Activated CD8-positive, alpha-beta memory T cell treated with anti-CD3 and anti-CD28 coated beads, Interleukin-2, amount 50 U/mL, for 24 hours (primary cell): ENCODE data around the gene GNB1L.

Experiments used
- DNase-seq: peaks from one replicate; pipeline ENCODE4 v3.0.0-alpha.2; 2020; ENCODE audit errors: extremely low read depth

GNB1L gene

DNA sequence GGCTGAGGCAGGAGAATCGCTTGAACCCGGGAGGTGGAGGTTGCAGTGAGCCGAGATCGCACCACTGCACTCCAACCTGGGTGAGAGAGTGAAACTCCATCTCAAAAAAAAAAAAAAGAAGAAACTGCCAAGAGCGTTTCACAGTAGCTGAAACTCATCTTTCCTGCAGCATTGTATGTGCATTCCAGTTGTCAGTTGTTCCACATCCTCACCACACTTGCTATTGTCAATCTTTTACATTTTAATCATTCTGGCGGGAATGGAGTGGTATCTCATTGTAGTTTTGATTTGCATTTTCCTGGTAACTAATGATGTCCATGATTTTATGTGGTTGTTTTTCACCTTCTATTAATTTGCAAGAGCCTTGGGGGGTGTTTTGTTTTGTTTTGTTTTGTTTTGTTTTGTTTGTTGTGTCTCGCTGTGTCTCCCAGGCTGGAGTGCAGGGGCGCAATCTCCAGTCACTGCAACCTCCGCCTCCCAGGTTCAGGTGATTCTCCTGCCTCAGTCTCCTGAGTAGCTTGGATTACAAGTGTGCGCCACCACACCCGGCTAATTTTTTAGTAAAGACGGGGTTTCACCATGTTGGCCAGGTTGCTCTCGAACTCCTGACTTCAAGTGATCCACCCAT, 8.1 kb upstream of the GNB1L start:
- DNase-seq = no peak

DNA sequence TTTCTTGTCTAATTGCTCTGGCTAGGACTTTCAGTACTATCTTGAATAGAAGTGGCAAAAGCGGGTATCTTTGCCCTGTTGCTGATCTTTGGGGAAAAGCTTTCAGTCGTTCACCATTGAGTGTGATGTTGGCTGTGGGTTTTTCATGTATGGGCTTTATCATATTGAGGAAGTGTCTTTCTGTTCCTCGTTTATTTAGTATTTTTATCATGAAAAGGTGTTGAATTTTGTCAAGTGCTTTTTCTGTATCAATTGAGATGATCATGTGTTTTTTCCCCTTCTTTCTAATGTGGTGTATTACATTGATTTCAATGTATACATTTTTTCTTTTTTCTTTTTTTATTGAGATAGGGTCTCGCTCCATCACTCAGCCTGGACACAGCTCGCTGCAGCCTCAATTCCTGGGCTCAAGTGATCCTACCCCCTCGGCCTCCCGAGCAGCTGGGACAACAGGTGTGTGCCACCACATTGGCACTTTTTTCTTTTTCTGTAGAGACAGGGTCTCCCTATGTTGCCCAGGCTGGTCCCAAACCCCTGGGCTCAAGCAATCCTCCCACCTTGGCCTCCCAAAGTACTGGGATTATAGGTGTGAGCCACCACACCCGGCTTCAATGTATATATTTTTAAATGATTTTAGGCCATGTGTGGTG, 5.3 kb upstream of the GNB1L start:
- DNase-seq = no peak

DNA sequence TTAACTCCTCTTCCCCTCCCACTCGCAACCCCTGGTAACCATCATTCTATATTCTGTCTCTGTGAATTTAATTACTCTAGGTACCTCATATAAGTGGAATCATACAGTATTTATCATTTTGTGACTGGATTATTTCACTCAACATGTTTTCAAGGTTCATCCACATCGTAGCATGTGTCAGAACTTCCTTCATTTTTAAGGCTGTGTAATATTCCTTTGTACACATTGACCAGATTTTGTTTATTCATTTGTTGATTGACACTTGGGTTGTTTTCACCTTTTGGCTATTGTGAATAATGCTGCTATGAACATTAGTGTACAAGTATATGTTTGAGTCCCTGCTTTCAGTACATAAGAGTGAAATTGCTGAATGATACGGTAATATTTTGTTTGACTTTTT, 2.7 kb upstream of the GNB1L start:
- DNase-seq = no peak

DNA sequence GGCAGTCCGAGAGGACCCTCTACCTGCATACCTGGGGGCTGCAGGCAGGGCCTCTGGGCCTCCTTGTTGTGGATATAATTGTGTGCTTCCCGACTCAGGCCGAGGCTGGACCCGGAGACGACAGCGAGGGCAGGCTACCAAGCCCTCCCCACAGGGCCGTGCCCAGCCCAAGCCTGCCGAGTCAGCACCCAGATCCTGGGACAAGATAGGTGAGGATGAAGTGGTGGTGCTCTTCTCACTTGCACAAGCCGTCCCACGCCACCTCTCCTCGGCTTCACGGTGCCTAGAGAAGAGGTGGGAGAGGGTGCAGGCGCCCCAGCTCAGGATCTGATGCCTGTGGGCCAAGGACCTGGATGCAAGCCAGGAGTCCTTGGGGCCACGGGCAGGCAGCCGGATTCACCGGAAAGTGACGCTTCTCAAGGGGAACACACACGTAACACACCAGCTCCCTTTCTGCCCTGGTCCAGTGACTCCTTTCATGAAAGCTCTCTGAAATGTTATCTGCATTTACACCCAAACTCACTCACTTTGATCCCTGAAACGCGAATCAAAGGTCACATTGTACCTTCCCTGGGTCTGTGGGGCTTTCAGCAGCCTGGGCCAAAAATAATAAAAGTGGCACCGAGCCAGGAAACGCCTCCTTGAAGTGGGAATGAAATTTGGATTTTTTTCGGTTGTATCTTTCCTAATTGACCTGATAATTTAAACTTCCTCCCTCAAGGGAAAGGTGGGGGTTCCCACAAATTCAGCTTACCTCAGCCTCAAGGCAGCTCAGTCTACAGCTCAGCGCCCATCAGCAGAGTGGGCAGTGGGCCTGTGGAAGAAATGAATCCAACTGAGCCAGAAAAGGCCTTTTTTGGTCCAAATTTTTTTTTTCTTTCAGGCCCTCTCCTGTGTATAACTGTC, 1.1 kb upstream of the GNB1L start:
- DNase-seq = peak; percentile 29

DNA sequence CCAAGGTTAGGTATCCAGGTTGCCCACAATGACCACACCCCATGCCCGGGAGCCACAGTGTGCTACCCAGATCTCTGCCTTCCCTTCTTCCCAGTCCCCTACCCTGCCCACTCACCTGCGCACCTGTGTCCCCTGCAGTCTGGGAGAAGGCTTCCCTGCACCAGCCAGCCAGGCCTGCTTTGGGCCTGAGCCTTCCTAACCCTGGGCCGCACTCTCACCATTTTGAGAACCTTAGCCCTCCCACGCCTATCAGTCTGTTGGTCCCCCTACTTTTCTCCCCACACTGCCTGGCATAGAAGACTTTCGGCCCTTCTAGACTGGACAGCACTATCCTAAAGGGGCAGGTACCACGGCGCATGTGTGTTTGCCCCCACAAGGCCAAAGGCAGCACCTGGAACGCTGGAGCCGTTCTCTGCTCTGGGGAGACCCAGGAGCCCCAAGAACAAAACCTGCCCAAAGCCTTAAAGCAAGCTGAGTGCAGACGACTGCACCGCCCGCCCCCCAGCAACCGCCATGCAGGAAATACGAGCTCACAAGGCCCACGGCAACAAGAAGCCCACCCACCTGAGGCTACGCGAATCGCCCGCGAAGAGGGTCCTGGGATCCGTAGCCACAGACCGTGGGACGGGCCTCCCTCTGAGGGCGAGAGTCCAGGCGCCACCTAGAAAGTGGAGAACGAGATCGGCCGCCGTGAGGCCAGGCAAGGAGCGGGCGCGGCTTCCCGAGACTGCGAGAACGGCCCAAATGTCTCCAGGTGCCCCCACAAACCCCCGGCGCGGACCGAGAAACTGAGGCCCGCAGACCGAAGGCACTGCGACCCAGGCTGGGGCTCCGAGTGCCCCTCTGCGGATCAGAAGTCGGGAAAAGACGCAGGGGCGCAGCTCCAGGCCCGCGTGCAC, 546 bp downstream of the GNB1L start:
- DNase-seq = no peak

DNA sequence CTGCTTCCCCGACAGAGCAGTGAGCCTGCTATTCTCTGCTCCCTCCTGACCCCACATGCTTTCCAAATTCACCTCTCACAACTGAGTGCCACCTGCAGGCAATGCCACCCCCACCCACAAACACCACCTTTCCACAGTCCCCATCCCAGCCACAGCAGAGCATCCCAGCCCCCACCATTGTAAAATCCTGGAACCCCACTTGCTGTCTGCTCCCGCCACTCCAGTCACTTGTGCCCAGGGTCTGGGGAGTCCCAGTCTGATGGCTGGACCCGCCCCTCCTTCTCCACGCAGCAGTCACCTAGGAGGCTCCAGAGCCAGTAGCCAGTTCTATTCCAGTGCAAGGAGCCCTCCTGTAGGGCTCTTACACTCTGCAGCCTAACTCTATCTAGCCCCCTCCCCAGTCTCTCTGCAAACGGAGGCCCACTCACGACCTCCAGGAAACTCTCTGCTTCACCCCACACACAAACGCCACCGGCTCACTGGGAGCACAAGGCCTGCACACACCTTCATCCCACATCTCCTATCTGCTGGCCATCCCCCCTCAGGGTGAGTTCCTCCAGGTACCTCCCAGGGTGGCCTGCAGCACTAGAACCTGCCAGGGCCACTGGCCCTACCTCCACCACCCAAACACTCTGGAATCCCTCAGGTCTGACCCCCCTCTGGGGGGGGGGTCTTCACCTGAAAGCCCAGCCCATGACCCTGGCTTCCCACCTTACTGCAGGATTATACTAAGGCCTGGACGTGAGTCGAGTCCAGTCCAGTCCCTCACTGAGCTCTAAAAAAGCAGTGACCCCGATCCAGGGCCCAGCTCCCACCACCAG, 1.4 kb downstream of the GNB1L start:
- DNase-seq = no peak

DNA sequence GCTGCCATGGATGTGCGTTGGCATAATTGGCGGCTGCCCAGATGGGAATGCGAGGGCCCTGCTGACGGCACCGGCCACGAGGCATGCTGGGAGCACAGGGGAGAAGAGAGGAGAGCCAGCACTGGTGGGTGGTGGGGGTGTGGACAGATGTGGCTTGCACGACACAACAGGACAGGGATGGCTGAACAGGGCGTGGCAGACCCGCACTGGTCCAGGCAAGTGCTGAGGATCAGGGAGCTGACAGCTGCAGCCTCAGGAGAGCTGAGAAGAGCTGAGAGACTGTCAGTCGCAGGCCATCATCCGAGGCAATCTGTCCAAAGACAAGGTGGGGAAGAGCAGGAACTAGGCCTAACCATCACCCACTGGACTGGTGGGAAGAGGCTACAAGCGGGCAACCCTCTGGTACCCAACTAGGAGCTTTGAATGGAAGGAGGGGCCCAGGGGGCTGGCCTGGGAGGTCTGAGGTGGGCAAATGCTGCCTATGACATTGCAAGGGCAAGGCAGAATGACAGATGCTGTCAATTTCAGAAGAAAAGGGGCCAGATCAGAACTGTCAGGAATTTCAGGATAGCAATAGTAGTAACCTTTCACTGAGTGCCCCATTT, 2.4 kb downstream of the GNB1L start:
- DNase-seq = no peak

DNA sequence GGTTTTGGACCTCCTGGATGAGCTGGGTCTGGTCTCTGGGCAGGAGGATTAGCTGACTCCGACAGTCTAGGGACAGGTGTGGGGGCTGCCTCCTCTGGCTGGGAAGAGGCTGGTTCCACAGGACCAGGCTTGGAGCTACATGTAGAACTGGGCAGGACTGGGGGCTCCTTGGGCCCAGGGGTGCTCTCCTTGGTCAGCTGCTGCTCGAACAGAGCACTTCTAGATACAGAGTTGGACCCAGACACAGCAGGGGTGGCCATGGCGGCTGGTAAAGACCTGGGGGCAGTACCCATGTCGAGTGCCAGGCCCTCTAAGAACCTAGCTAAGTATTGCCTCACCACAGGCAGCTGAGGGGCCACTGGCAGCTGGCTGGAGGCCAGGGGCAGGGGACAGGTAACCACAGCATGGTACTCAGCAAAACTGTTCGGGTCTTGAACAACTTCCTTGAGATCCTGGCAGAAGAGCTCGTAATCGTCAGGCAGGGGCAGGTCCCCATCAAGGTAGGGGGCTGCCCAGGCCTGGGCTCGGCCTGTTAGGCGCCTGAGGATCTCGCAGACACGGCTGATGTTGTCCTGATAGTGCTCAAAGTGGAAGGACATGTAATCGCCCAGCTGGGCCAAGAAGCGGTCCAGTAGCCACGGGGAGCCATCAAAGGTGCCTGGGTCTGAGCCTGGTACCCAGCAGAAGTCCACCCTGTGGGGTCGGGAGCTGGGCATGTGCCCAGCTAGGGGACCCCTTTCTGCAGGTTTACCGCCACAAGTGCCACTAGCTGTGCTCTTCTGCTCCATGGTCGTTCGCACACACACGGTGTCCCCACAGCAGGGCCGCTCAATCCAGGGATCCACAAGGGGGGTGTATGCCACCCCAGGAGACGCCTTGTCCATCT, 3.1 kb downstream of the GNB1L start:
- DNase-seq = no peak

DNA sequence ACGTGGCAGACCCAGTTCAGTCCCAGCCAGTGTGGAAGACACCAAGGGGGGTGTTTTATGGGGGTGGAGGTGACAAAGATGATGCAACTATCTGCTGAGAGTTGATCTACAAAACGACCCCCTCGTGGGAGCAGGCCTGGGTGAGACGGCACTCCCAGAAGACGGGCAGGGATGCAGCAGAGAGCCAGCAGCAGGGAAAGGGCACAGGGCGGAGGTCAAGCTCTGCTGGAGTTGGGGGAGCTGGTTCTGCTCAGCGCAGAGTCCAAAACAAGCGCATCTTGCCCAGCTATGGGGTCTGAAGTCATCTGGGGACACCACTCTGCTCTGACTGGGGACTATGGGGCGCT, 3.9 kb downstream of the GNB1L start:
- no peak for DNase-seq

DNA sequence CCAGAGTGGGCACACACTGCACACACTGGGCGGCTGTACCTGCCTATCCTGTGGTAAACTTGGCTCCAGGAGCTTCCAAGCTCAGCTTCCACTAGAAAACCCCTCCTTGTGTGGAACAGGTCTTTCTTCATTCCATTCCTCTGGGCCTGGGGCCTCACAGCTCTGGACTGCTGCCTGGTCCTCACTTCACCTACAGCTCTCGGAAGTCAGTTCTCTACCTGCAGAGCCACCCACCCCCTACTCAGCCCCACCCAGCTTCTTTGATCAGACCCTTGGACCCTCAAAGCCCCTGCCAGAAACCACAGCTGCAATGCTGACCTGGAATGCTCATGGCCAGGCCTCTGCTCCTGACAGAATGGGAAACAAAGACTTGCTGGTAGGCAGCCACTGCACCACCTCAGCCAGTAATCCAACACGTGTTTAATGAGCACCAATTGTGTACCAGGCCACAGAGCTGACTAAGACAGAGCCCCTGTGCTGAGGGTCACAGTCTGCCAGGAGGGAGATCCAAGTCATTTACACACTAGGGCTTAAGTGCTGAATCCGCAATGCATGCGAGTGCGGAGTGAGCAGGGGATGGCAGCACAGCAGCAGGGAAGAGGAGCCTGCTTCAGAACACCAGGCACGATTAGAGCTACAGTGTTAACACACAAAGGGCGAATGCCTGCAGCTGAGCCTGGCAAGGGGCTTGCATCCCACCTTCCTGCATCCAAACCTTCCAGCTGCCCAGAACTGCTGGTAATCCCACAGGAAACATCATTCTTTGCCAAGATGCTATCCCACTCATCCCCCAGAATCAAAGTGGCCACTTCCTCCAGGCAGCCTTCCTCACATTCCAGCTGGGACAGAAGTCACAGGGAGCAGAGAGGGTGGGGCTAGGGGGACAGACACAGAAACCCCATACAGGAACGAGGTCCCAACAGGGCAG, 4.6 kb downstream of the GNB1L start:
- DNase-seq = no peak

DNA sequence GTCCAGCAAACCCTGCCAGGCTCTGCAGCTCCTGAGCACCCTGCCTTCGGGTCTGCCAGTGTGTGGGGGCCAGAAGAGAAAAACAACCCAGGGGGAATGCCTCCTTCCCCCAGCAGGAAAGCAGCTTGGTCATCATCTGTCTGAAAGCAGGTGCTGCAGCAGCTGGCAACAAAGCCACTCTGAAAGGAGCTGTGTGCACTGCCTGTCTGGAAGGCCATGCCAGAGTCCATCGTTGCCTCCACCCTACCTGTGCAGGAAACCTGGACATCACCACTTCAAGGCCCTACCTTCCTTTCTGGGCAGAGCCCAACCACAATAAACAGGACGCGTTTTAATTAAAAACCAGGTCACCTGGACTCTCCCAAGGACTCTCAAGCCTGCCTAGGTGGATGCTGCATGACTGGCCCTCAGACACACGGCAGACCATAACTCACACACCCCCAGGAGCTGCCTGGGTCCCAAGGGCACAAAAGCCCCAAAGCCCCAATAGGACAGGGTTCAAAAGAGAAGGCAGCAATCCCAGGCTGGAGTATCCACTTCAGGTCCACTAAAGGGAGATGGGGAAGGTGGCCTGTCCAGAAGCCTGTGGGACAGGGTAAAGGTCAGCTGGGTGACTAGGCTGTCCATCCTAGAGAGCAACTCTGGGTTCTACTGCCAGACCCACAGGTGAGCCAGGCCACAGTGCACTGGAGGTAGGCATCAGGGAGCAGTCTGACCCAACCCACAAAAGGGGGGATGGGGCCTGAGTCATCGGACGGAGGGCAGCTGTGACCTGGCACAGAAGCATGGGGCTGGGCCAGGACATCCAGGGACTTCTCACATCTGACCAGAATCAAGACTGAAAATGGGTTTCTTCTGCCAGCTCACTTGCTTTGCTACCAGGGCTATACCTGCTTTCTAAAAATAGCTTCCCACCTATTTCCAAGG, 6.1 kb downstream of the GNB1L start:
- no peak for DNase-seq

DNA sequence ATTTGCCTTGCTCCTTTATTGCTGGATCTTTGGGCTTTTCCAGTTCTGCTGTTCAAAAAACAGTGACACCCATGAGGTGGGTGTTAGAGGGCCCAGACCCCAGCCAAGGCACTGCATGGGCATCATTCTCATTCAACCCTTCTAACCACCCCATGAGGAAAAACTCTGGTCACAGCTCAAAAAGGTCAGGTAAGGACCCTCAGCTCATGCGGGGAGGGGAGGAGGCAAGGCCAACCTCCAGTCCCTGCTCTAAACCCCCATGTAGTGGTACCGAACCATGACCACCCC, 7.4 kb downstream of the GNB1L start:
- no peak for DNase-seq

DNA sequence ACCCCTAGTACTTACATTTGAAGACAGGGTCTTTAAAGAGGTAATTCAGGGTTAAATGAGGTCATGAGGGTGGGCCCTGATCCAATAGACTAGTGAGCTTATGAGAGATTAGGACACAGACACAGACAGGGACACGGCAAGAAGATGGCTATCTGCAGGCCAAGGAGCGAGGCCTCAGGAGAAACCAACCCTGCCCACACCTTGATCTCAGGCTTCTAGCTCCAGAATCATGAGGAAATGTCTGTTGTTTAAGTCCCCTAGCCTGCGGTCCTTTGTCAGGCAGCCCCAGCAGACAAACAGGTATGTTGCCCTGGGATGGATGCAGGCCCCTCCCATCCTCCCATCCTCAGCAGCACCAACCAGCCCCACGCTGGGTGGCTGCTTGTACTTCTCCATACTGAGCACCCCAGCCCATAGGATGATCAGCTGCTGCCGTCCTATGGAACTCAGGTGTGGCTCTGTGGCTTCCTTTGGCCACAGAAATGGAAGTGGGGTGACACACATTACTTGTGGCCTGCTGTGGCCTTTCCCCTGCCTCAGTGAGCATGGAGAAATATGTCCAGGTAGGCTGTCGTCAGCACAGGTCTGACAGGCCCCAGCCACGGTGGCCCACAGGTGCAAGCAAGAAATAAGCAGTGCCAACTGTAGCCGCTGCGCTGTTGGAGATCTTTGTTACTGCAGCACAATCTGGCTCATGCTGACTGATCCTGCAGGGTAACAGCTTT, 7.9 kb downstream of the GNB1L start:
- no peak for DNase-seq

DNA sequence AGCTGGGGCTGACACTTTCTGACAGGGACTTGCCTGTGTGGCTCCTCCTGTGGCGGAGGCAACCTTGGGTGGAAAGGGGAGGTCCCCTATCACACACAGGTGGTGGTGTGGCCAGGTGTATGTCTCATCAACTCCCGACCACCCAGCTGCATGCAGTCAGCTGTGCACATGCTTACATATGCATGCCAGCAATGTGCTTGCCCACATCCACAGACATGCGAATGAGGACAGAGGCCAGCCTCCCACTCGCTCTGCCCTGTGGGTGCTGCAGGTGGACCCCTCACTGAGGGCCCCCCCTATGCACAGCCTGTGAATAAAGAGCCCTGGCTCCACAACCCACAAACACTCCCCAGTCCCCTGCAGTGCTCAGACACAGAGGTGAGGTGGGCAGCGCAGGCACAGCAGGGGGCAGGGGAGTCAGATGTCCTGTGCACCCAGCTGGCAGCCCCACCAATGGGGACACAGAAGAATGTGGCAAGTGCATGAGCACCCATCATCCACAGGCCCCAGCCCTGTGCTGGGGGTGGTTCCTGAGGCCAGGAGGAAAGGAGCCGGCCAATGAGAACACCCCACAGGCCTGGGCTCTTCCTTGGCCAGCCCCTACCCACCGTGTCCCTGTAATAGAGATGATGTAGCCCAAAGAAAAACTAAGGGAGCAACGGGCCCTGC, 9.5 kb downstream of the GNB1L start:
- no peak for DNase-seq

DNA sequence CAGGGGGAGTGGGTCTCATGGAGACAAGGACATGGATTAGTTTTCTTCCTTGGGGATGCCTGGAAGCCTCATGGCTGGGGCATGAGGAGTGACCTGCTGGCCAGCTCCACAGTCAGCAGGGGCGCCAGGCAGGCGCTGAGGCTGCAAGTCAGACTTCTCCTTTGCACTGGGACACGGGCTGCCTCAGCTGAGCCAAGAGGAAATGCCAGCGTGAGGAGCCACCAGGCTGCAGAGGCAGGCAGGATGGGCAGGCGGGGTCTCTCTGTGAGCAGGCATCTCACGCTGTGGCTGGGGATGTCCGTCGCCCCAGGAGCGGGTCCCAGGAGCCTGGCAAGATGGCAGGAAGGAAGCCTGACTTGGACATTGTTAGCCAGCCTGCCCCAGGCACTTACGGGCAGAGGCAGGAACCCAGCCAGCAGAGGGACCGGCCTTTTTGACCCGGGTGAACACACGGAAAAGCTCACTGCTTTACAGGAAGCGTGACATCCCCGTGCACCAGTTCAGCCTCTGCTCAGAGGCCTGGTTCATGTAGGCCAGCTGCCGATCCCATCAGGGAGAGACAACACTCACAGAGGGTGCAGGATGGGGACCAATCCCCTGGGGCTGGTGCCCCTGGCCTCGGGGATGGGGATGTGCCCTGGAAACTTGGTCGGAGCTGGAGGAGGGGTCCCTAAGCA, 10.2 kb downstream of the GNB1L start:
- no peak for DNase-seq

DNA sequence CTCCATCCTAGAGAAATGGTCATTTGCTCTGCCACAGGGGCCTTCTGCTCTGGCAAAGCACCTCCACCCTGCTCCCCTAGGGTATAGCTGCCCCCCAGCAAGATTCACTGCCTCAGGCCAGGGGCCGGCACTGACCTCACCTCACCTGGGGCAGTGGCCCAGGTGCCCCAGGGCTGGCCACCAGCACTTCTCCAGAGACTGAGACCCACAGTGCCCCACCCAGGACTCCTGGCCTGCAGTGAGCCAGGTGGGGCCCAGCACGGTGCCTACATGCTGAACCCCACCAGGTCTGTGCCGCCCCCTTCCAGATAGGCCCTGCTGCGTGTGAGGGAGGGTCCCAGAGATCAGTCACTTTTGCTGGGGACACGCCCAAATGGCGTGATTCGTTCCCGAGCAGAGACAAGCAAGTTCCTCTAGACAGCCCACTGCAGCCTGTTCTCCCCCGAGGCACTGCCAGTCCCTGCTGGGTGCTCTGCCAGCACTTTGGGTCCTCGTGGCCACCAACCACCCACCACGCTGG, 10.8 kb downstream of the GNB1L start:
- no peak for DNase-seq
